GM12878 (cell line): ENCODE measurements around the gene GJC1. TPM values are rescaled to one million over a fixed set of nuclear protein-coding genes. Genes with fewer than 3 reads are reported as not detected.

Experiments
- ATAC-seq: fragments of 200-7000 bp; cut with Tn5 transposase; 3 replicates; pipeline ENCODE4 v1.9.1; 2020; ENCODE audit warnings: mild to moderate bottlenecking, moderate library complexity
- BruUV-seq: library from RNA; stranded (reverse); fragments of 400-500 nt; replicated peaks from 2 replicates; lab custom pipeline; 2021; lab: Mats Ljungman, UMichigan
- CTCF ChIA-PET: fragments of 300-600 bp; sonication (Branson Sonifier 250); formaldehyde crosslinking; extraction: SDS; loops from one replicate; lab custom pipeline; 2021; ENCODE audit warnings: inconsistent platforms; lab: Yijun Ruan, JAX
- POLR2A ChIA-PET: fragments of 350-600 bp; formaldehyde crosslinking; extraction: SDS; loops from one replicate; lab custom pipeline; 2021; ENCODE audit warnings: inconsistent platforms; lab: Charles Lee
- RAD21 ChIA-PET: fragments of 300-600 bp; sonication (Branson Sonifier 250); formaldehyde crosslinking; loops from one replicate; lab custom pipeline; 2023; ENCODE audit warnings: antibody characterized with exemption; ENCODE audit not compliant: unreplicated experiment; lab: Charles Lee
- SMC1A ChIA-PET: fragments of 300-600 bp; sonication (Branson Sonifier 250); formaldehyde crosslinking; loops from one replicate; lab custom pipeline; 2023; ENCODE audit not compliant: unreplicated experiment, uncharacterized antibody; lab: Charles Lee
- DNase-seq: peaks from one replicate; pipeline ENCODE4 v3.0.0-alpha.2; 2011; ENCODE audit warnings: low read depth, low spot score
- FAIRE-seq: peaks from 3 replicates; lab custom pipeline; 2011; peaks lifted over from hg19 to GRCh38; lab: Jason Lieb, UNC
- H2AFZ ChIP-seq: 2 replicates; pipeline ENCODE4 v1.6.0; 2011; ENCODE audit warnings: low read depth, low read length, control low read depth; ENCODE audit not compliant: control insufficient read depth
- H3K27ac ChIP-seq: 2 replicates; pipeline ENCODE4 v1.5.1; 2011; ENCODE audit warnings: control low read depth; ENCODE audit not compliant: control insufficient read depth, insufficient read depth
- H3K27me3 ChIP-seq, 2 experiments: replicated peaks in 1 of 2; 2 replicates each; pipeline versions ENCODE4 v1.6.0 to v1.6.1; 2011; ENCODE audit warnings: low read length in 1 of 2; ENCODE audit not compliant: control insufficient read depth in 2 of 2, insufficient read depth in 2 of 2
- H3K36me3 ChIP-seq, 2 experiments: 2 replicates each; pipeline ENCODE4 v1.5.1; 2011; ENCODE audit warnings: low read length in 1 of 2; ENCODE audit not compliant: control insufficient read depth in 2 of 2, insufficient read depth in 2 of 2
- H3K4me1 ChIP-seq: 2 replicates; pipeline ENCODE4 v1.6.1; 2011; ENCODE audit warnings: mild to moderate bottlenecking, low read length, moderate library complexity, mixed read lengths; ENCODE audit not compliant: control insufficient read depth, insufficient read depth
- H3K4me2 ChIP-seq: 2 replicates; pipeline ENCODE4 v1.6.0; 2011; ENCODE audit warnings: control low read depth; ENCODE audit not compliant: control insufficient read depth, insufficient read depth
- H3K4me3 ChIP-seq: fragments of 200-600 bp; sonication (generic); 2 replicates; pipeline ENCODE4 v1.5.1; 2016
- H3K79me2 ChIP-seq: 2 replicates; pipeline ENCODE4 v1.6.0; 2011; ENCODE audit warnings: low read length; ENCODE audit not compliant: control insufficient read depth, insufficient read depth
- H3K9ac ChIP-seq: 2 replicates; pipeline ENCODE4 v1.8.0; 2011; ENCODE audit warnings: low read length, control low read depth, mixed read lengths; ENCODE audit not compliant: control insufficient read depth, insufficient read depth
- H3K9me3 ChIP-seq: replicated peaks from 3 replicates; pipeline ENCODE4 v1.5.1; 2011; ENCODE audit warnings: mild to moderate bottlenecking, low read length; ENCODE audit not compliant: control insufficient read depth, insufficient read depth
- H4K20me1 ChIP-seq: 2 replicates; pipeline ENCODE4 v1.6.0; 2011; ENCODE audit not compliant: control insufficient read depth, insufficient read depth
- ATF3 ChIP-seq: IDR thresholded peaks from 2 replicates; pipeline ENCODE4 v1.6.1; 2011; ENCODE audit warnings: low read depth, mild to moderate bottlenecking, low read length, moderate library complexity, borderline replicate concordance; ENCODE audit errors: extremely low read depth
- BMI1 ChIP-seq: fragments of 450-650 bp; IDR thresholded peaks from 2 replicates; pipeline ENCODE4 v1.6.1; 2016; ENCODE audit warnings: mild to moderate bottlenecking, moderate library complexity, borderline replicate concordance
- CBFB ChIP-seq: IDR thresholded peaks from 2 replicates; pipeline ENCODE4 v1.6.1; 2016; ENCODE audit warnings: antibody characterized with exemption, low read depth
- E4F1 ChIP-seq: fragments of 450-650 bp; IDR thresholded peaks from 2 replicates; pipeline ENCODE4 v1.6.1; 2018; ENCODE audit warnings: borderline replicate concordance, mild to moderate bottlenecking; ENCODE audit not compliant: partially characterized antibody
- HDGF ChIP-seq: fragments of 450-650 bp; IDR thresholded peaks from 2 replicates; pipeline ENCODE4 v1.6.1; 2016; ENCODE audit warnings: antibody characterized with exemption
- MLLT1 ChIP-seq: fragments of 450-650 bp; IDR thresholded peaks from 2 replicates; pipeline ENCODE4 v1.6.1; 2016; ENCODE audit warnings: mild to moderate bottlenecking
- NFXL1 ChIP-seq: fragments of 450-650 bp; IDR thresholded peaks from 2 replicates; pipeline ENCODE4 v1.6.1; 2017; ENCODE audit warnings: antibody characterized with exemption, mild to moderate bottlenecking, borderline replicate concordance
- PML ChIP-seq: IDR thresholded peaks from 2 replicates; pipeline ENCODE4 v1.6.1; 2012; ENCODE audit warnings: low read length, inconsistent platforms
- POLR2A ChIP-seq: IDR thresholded peaks from 2 replicates; pipeline ENCODE4 v1.6.1; 2011; ENCODE audit warnings: low read depth, mild to moderate bottlenecking, low read length
- RFX5 ChIP-seq: IDR thresholded peaks from 2 replicates; pipeline ENCODE4 v1.6.1; 2011; ENCODE audit warnings: low read depth, low read length, improper control_type of control experiment
- RUNX3 ChIP-seq: IDR thresholded peaks from 2 replicates; pipeline ENCODE4 v1.6.1; 2012; ENCODE audit warnings: low read length, inconsistent platforms
- SPI1 ChIP-seq: IDR thresholded peaks from 2 replicates; pipeline ENCODE4 v1.6.1; 2011; ENCODE audit warnings: low read depth, mild to moderate bottlenecking, low read length, moderate library complexity, borderline replicate concordance; ENCODE audit not compliant: insufficient read depth
- TAF1 ChIP-seq: IDR thresholded peaks from 2 replicates; pipeline ENCODE4 v1.6.1; 2011; ENCODE audit warnings: mild to moderate bottlenecking, low read depth, low read length, borderline replicate concordance
- TCF3 ChIP-seq: IDR thresholded peaks from 2 replicates; pipeline ENCODE4 v1.6.1; 2012; ENCODE audit warnings: low read depth, mild to moderate bottlenecking, low read length, borderline replicate concordance; ENCODE audit not compliant: insufficient read depth
- YBX1 ChIP-seq: fragments of 450-650 bp; IDR thresholded peaks from 2 replicates; pipeline ENCODE4 v1.6.1; 2016; ENCODE audit warnings: antibody characterized with exemption
- ZNF24 ChIP-seq: fragments of 450-650 bp; IDR thresholded peaks from 2 replicates; pipeline ENCODE4 v1.6.1; 2017; ENCODE audit warnings: antibody characterized with exemption, mild to moderate bottlenecking
- WGBS: methylation state at CpG from one replicate; pipeline ENCODE4 v1.1.6; 2016; ENCODE audit warnings: low lambda C conversion rate; ENCODE audit not compliant: insufficient replicate concordance, insufficient coverage; ENCODE audit errors: missing lambda C conversion rate; 5-methylcytosine and 5-hydroxymethylcytosine counted together
- in situ Hi-C: fragments of 300-500 bp; cut with MboI; formaldehyde crosslinking; loops from 9 replicates; pipeline ENCODE4 v1.14.3; 2018; ENCODE audit warnings: mixed read lengths
- intact Hi-C: fragments of 100-400 bp; cut with micrococcal nuclease; formaldehyde crosslinking; loops from one replicate; pipeline ENCODE4 v1.14.2; 2022; ENCODE audit not compliant: unreplicated experiment
- polyA plus RNA-seq, 11 experiments: library from polyadenylated mRNA; depleted of rRNA in 4 of 11; unstranded in 6 of 11; stranded (reverse) in 5 of 11; fragments of >200 nt; fragmentation: Nextera tagmentation in 4 of 11; fragmentation: Illumina TruSeq in 1 of 11; extraction: Ambion mirVana in 4 of 11; extraction: Trizol in 1 of 11; gene quantifications; 1 replicate in 1 of 11; 2 replicates in 10 of 11; pipeline versions ENCODE4 v1.2.1 to v1.2.3, GENCODE V29; 2011 to 2016; ENCODE audit warnings: inconsistent platforms in 2 of 11, missing spikeins in 2 of 11, low read depth in 1 of 11
- total RNA-seq, 4 experiments: library from RNA; depleted of rRNA in 3 of 4; stranded (reverse); fragments of >200 nt in 3 of 4; fragmentation: Illumina TruSeq in 1 of 4; extraction: Trizol in 1 of 4; gene quantifications; 2 replicates each; pipeline versions ENCODE4 v1.2.1 to v1.2.3, GENCODE V29; 2013 to 2021

GJC1 gene
- total and polyA plus RNA-seq, 10 of the 15 experiments (the other 5 are each of a cell fraction or from before 2014, with no cell fraction given) = 0.37 to 3.4 (median 0.90) TPM

- H3K27me3 ChIP-seq = no peaks in the 10 kb centered on the region
- ChIA-PET SMC1A (interaction anchor here (1.3 kb wide), 1 partner anchor 15 kb away, joined by 3 read pairs; no protein-coding TSS in a partner anchor), CTCF (no interaction called here), POLR2A (no interaction called here), RAD21 (no interaction called here)
- in situ Hi-C loops = no loop called here
- 72% methylated on average over 2 of the region's 2 CpGs for WGBS
- DNase-seq (no peak), ATAC-seq (no peak), FAIRE-seq (no peak)
- H3K27ac ChIP-seq = no peak within 1 kb of the TSS
- no peaks in the 10 kb centered on the region for H3K4me1 ChIP-seq
- BruUV-seq = no TSS peak
- intact Hi-C loops = no loop called here
- H3K9me3 ChIP-seq = no peaks in the 10 kb centered on the region
- H3K4me3 ChIP-seq = no peak within 1 kb of the TSS
- no peak within 1 kb of the TSS for H3K9ac ChIP-seq
- no peak within 1 kb of the TSS for H2AFZ ChIP-seq
- peaks cover 0 to 16% of the 10 kb centered on the region in 2 experiments; a peak in 3 of 4 replicates for H3K36me3 ChIP-seq
- H4K20me1 ChIP-seq = no peaks in the 10 kb centered on the region
- TF ChIP-seq HDGF (no peak), POLR2A (no peak; the same call in 1 of the 2 replicates), ZNF24 (no peak), ATF3 (no peak), TCF3 (no peak), RFX5 (no peak), NFXL1 (no peak), BMI1 (no peak), YBX1 (no peak), E4F1 (no peak), CBFB (no peak), RUNX3 (no peak), TAF1 (no peak), PML (no peak), SPI1 (no peak), MLLT1 (no peak)
- no peak within 1 kb of the TSS for H3K4me2 ChIP-seq
- no peaks in the 10 kb centered on the region for H3K79me2 ChIP-seq
These were observed 17.5 kb upstream of the GJC1 start, which contains the start of gene HIGD1B for GRCh38 chr17:44847586-44847985. HIGD1B (plus strand) TSS chr17:44847883; CDS start chr17:44848153, 270 bp downstream.
